Fibroblast of the conjunctiva (primary cell): ENCODE results near the gene ADAM33.
A peak's percentile ranks its signal among the peaks of the same experiment; 100 is the strongest.

ENCODE experiments used
- DNase-seq: peaks from one replicate; pipeline ENCODE4 v3.0.0-alpha.2; 2010; ENCODE audit warnings: low read depth

ADAM33 gene

GRCh38 chr20:3689978-3690377, 8.2 kb upstream of the ADAM33 start:
- DNase-seq, result no peak

- DNase-seq, result peak; percentile 65
Measured at GRCh38 chr20:3687655-3688054, 5.8 kb upstream of the ADAM33 start.

GRCh38 chr20:3686867-3687321, 5.1 kb upstream of the ADAM33 start:
- DNase-seq, result peak; percentile 90

- no peak for DNase-seq
Measured at GRCh38 chr20:3686421-3686820, 4.6 kb upstream of the ADAM33 start.

- DNase-seq, result no peak
Measured at GRCh38 chr20:3685341-3685740, 3.5 kb upstream of the ADAM33 start.

GRCh38 chr20:3681352-3681930, 369 bp downstream of the ADAM33 start:
- no peak for DNase-seq

- no peak for DNase-seq
Measured at GRCh38 chr20:3680701-3681351, 984 bp downstream of the ADAM33 start.

- peak; percentile 73 for DNase-seq
Measured at GRCh38 chr20:3679749-3680700, 1.8 kb downstream of the ADAM33 start.

- no peak for DNase-seq
Measured at GRCh38 chr20:3678856-3679720, 2.7 kb downstream of the ADAM33 start.

GRCh38 chr20:3678198-3678597, 3.6 kb downstream of the ADAM33 start:
- no peak for DNase-seq

- peak; percentile 57 for DNase-seq
Measured at GRCh38 chr20:3677733-3678132, 4.1 kb downstream of the ADAM33 start.

- no peak for DNase-seq
Measured at GRCh38 chr20:3674995-3675900, 6.6 kb downstream of the ADAM33 start.

- no peak for DNase-seq
Measured at GRCh38 chr20:3674447-3674846, 7.4 kb downstream of the ADAM33 start.

- no peak for DNase-seq
Measured at GRCh38 chr20:3673221-3674070, 8.4 kb downstream of the ADAM33 start.

GRCh38 chr20:3672547-3673171, 9.2 kb downstream of the ADAM33 start:
- no peak for DNase-seq

GRCh38 chr20:3671986-3672546, 9.7 kb downstream of the ADAM33 start:
- DNase-seq, result no peak

GRCh38 chr20:3670945-3671344, 10.9 kb downstream of the ADAM33 start:
- DNase-seq, result no peak

- no peak for DNase-seq
Measured at GRCh38 chr20:3670511-3670910, 11.3 kb downstream of the ADAM33 start.
